GM23338 (cell line): ENCODE measurements around the gene POLR2L. TPM values are rescaled to one million over a fixed set of nuclear protein-coding genes. Genes with fewer than 3 reads are reported as not detected.

ENCODE experiments used
- ATAC-seq: fragments of 200-7000 bp; cut with Tn5 transposase; 3 replicates; pipeline ENCODE4 v1.9.1; 2020
- DNase-seq: peaks from one replicate; pipeline ENCODE4 v3.0.0-alpha.2; 2015; ENCODE audit warnings: low spot score
- H2AFZ ChIP-seq: fragments of 200-600 bp; sonication (generic); 2 replicates; pipeline ENCODE4 v1.8.0; 2016; ENCODE audit warnings: antibody characterized with exemption, mild to moderate bottlenecking, moderate library complexity
- H3F3A ChIP-seq: fragments of 200-600 bp; sonication (generic); replicated peaks from 2 replicates; pipeline ENCODE4 v1.8.0; 2017; ENCODE audit warnings: antibody characterized with exemption, mixed run types, low read depth
- H3K27ac ChIP-seq: fragments of 200-600 bp; sonication (generic); 2 replicates; pipeline ENCODE4 v1.6.1; 2016; ENCODE audit warnings: low read depth
- H3K27me3 ChIP-seq: fragments of 200-600 bp; sonication (generic); 2 replicates; pipeline ENCODE4 v1.8.0; 2016; ENCODE audit warnings: mild to moderate bottlenecking, mixed run types, moderate library complexity; ENCODE audit not compliant: insufficient read depth
- H3K36me3 ChIP-seq: fragments of 200-600 bp; sonication (generic); 2 replicates; pipeline ENCODE4 v1.8.0; 2016; ENCODE audit warnings: mild to moderate bottlenecking; ENCODE audit not compliant: insufficient read depth
- H3K4me1 ChIP-seq: fragments of 200-600 bp; sonication (generic); 2 replicates; pipeline ENCODE4 v1.8.0; 2016; ENCODE audit warnings: mild to moderate bottlenecking, moderate library complexity; ENCODE audit not compliant: insufficient read depth
- H3K4me2 ChIP-seq: fragments of 200-600 bp; sonication (generic); 2 replicates; pipeline ENCODE4 v1.7.1; 2017; ENCODE audit warnings: mixed run types
- H3K4me3 ChIP-seq: fragments of 200-600 bp; sonication (generic); 2 replicates; pipeline ENCODE4 v1.6.1; 2016; ENCODE audit warnings: mixed run types
- H3K79me2 ChIP-seq: fragments of 200-600 bp; sonication (generic); replicated peaks from 2 replicates; pipeline ENCODE4 v1.8.0; 2017; ENCODE audit warnings: mild to moderate bottlenecking; ENCODE audit not compliant: insufficient read depth
- H3K9me2 ChIP-seq: fragments of 200-600 bp; sonication (generic); 2 replicates; pipeline ENCODE4 v1.8.0; 2017; ENCODE audit not compliant: insufficient read depth
- H4K20me1 ChIP-seq: fragments of 200-600 bp; sonication (generic); replicated peaks from 2 replicates; pipeline ENCODE4 v1.8.0; 2017; ENCODE audit warnings: mild to moderate bottlenecking; ENCODE audit not compliant: insufficient read depth
- H3K27ac Mint-ChIP-seq: 2 replicates; pipeline ENCODE4 v1.8.0; 2020; ENCODE audit warnings: inconsistent platforms, mild to moderate bottlenecking, moderate library complexity, mixed read lengths
- H3K27me3 Mint-ChIP-seq: 3 replicates; pipeline ENCODE4 v1.8.0; 2022; ENCODE audit warnings: low read depth, mild to moderate bottlenecking, moderate library complexity, mixed read lengths, inconsistent platforms; ENCODE audit not compliant: insufficient read depth, poor library complexity
- H3K36me3 Mint-ChIP-seq: 3 replicates; pipeline ENCODE4 v1.8.0; 2021; ENCODE audit warnings: low read depth, mild to moderate bottlenecking, inconsistent platforms, moderate library complexity, mixed read lengths
- H3K4me1 Mint-ChIP-seq: 3 replicates; pipeline ENCODE4 v1.8.0; 2020; ENCODE audit warnings: mild to moderate bottlenecking, inconsistent platforms, mixed read lengths
- H3K4me3 Mint-ChIP-seq: 3 replicates; pipeline ENCODE4 v1.8.0; 2021; ENCODE audit warnings: moderate library complexity, mild to moderate bottlenecking, inconsistent platforms, mixed read lengths
- H3K9me3 Mint-ChIP-seq: 3 replicates; pipeline ENCODE4 v1.8.0; 2020; ENCODE audit warnings: moderate library complexity, mild to moderate bottlenecking, inconsistent platforms, mixed read lengths
- CREB1 ChIP-seq: fragments of 250-450 bp; sonication (Bioruptor Pico); IDR thresholded peaks from 2 replicates; pipeline ENCODE4 v1.5.0; 2020; ENCODE audit warnings: low read depth, mild to moderate bottlenecking, moderate library complexity
- EZH2 ChIP-seq: fragments of 200-600 bp; sonication (generic); IDR thresholded peaks from one replicate; pipeline ENCODE4 v1.8.0; 2017; ENCODE audit warnings: antibody characterized with exemption, mild to moderate bottlenecking, low read depth; ENCODE audit not compliant: unreplicated experiment
- EZH2phosphoT487 ChIP-seq: fragments of 200-600 bp; sonication (generic); IDR thresholded peaks from one replicate; pipeline ENCODE4 v1.8.1; 2018; ENCODE audit warnings: antibody characterized with exemption; ENCODE audit not compliant: unreplicated experiment
- JUNB ChIP-seq: IDR thresholded peaks from one replicate; pipeline ENCODE4 v1.6.1; 2016; ENCODE audit warnings: antibody characterized with exemption; ENCODE audit not compliant: unreplicated experiment
- NANOG ChIP-seq: IDR thresholded peaks from 2 replicates; pipeline ENCODE4 v1.6.1; 2016; ENCODE audit warnings: antibody characterized with exemption, borderline replicate concordance
- POLR2AphosphoS5 ChIP-seq: IDR thresholded peaks from 2 replicates; pipeline ENCODE4 v1.6.1; 2016; ENCODE audit warnings: antibody characterized with exemption, low read depth
- STAT1 ChIP-seq: IDR thresholded peaks from one replicate; pipeline ENCODE4 v1.6.1; 2016; ENCODE audit warnings: antibody characterized with exemption; ENCODE audit not compliant: unreplicated experiment
- ZNF114 ChIP-seq: fragments of 250-450 bp; sonication (Bioruptor Pico); IDR thresholded peaks from 2 replicates; pipeline ENCODE4 v1.5.0; 2020; ENCODE audit warnings: mild to moderate bottlenecking, moderate library complexity
- ZNF331 ChIP-seq: fragments of 250-450 bp; sonication (Bioruptor Pico); IDR thresholded peaks from 2 replicates; pipeline ENCODE4 v1.5.0; 2020; ENCODE audit warnings: low read depth, mild to moderate bottlenecking, moderate library complexity
- polyA plus RNA-seq: library from polyadenylated mRNA; unstranded; fragments of >200 nt; fragmentation: Nextera tagmentation; extraction: Ambion mirVana; gene quantifications from 2 replicates; pipeline ENCODE4 v1.2.1, GENCODE V29; 2016
- total RNA-seq: library from RNA; depleted of rRNA; stranded (reverse); fragments of >200 nt; shearing (Covaris generic); gene quantifications from 2 replicates; pipeline ENCODE4 v1.2.3, GENCODE V29; 2014
- TF ChIP-seq, protein P1 (sequence below), 2 experiments: fragments of 200-600 bp in 1 of 2; sonication (generic) in 1 of 2; conservative IDR thresholded peaks; 2 replicates each; pipeline versions ENCODE4 v1.5.1 to v1.6.1; 2016 to 2017; ENCODE audit warnings: antibody characterized with exemption in 2 of 2, low read depth in 2 of 2, mild to moderate bottlenecking in 2 of 2, moderate library complexity in 1 of 2
- TF ChIP-seq, protein P2 (sequence below): IDR thresholded peaks from one replicate; pipeline ENCODE4 v1.6.1; 2018; ENCODE audit warnings: antibody characterized with exemption; ENCODE audit not compliant: unreplicated experiment
- TF ChIP-seq, protein P3 (sequence below): IDR thresholded peaks from 2 replicates; pipeline ENCODE4 v1.6.1; 2016; ENCODE audit warnings: antibody characterized with exemption
- TF ChIP-seq, protein P4 (sequence below): fragments of 250-450 bp; sonication (Bioruptor Pico); IDR thresholded peaks from 2 replicates; pipeline ENCODE4 v1.5.0; 2020; ENCODE audit warnings: mild to moderate bottlenecking, moderate library complexity

The POLR2L gene
- total and polyA plus RNA-seq, 2 experiments from 2014 or later: 32.2 to 369 TPM

DNA sequence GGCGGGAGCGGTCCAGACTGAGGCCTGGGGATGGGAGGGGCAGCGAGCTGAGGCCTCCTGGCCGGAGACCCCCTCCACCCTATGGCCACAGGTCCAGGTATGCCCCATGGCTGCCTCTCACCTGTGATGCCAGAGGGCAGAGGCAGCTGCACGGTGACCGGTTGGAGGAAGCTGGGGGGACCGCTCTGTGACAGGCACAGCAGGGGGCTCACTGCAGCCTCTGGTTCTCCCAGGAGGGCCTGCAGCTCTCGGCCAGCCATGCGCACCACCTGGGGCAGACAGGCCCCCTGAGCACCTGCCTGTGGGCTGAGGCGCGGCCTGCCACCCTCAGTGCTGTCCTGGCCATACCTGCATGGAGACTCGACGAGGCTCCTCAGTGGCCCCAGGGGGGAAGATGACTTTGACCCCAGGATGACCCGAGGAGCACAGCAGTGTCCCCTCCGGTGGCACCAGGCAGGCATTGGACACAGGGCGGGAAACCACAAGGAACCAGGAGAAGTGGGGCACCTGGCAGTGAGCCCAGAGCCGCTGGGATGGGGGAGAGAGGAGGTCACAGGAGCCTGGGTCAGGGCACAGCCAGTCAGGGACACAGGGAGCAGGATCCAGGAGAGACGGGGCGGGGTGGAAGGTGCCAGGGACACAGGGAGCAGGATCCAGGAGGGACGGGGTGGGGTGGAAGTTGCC lies 41.1 kb downstream of the POLR2L start:
- Histone ChIP-seq H3K4me3 (no peak overlapping the region), H3K4me1 (peaks cover 15% of the 10 kb centered on the region; the same call in 1 of the 2 replicates), H3K27ac (no peak overlapping the region), H2AFZ (no peak overlapping the region), H3K9me2 (no peaks in the 10 kb centered on the region), H3K27me3 (no peaks in the 10 kb centered on the region), H3K79me2 (no peaks in the 10 kb centered on the region; the same call in 1 of the 2 replicates), H3K36me3 (no peaks in the 10 kb centered on the region), H3F3A (peaks cover 20% of the 10 kb centered on the region; the same call in 1 of the 2 replicates), H3K4me2 (no peak overlapping the region), H4K20me1 (no peaks in the 10 kb centered on the region)
- H3K27ac Mint-ChIP-seq: no peak overlapping the region
- peaks cover 2% of the 10 kb centered on the region; the same call in 1 of the 3 replicates for H3K36me3 Mint-ChIP-seq
- H3K4me1 Mint-ChIP-seq: peaks cover 12% of the 10 kb centered on the region; the same call in 2 of the 3 replicates
- ATAC-seq: no peak
- peaks cover 11% of the 10 kb centered on the region for H3K27me3 Mint-ChIP-seq
- no peaks in the 10 kb centered on the region for H3K9me3 Mint-ChIP-seq
- TF ChIP-seq EZH2phosphoT487 (no peak), STAT1 (no peak), ZNF331 (CRISPR knock-in tag) (no peak), NANOG (no peak), CREB1 (CRISPR knock-in tag) (no peak), JUNB (no peak), POLR2AphosphoS5 (no peak), EZH2 (no peak), ZNF114 (CRISPR knock-in tag) (no peak)
- TF ChIP-seq, protein P1, sequence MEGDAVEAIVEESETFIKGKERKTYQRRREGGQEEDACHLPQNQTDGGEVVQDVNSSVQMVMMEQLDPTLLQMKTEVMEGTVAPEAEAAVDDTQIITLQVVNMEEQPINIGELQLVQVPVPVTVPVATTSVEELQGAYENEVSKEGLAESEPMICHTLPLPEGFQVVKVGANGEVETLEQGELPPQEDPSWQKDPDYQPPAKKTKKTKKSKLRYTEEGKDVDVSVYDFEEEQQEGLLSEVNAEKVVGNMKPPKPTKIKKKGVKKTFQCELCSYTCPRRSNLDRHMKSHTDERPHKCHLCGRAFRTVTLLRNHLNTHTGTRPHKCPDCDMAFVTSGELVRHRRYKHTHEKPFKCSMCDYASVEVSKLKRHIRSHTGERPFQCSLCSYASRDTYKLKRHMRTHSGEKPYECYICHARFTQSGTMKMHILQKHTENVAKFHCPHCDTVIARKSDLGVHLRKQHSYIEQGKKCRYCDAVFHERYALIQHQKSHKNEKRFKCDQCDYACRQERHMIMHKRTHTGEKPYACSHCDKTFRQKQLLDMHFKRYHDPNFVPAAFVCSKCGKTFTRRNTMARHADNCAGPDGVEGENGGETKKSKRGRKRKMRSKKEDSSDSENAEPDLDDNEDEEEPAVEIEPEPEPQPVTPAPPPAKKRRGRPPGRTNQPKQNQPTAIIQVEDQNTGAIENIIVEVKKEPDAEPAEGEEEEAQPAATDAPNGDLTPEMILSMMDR (conservative IDR thresholded peaks at IDR 0.05; ENCODE audit: low read depth in 2 of 2): no peak
- TF ChIP-seq, protein P2, sequence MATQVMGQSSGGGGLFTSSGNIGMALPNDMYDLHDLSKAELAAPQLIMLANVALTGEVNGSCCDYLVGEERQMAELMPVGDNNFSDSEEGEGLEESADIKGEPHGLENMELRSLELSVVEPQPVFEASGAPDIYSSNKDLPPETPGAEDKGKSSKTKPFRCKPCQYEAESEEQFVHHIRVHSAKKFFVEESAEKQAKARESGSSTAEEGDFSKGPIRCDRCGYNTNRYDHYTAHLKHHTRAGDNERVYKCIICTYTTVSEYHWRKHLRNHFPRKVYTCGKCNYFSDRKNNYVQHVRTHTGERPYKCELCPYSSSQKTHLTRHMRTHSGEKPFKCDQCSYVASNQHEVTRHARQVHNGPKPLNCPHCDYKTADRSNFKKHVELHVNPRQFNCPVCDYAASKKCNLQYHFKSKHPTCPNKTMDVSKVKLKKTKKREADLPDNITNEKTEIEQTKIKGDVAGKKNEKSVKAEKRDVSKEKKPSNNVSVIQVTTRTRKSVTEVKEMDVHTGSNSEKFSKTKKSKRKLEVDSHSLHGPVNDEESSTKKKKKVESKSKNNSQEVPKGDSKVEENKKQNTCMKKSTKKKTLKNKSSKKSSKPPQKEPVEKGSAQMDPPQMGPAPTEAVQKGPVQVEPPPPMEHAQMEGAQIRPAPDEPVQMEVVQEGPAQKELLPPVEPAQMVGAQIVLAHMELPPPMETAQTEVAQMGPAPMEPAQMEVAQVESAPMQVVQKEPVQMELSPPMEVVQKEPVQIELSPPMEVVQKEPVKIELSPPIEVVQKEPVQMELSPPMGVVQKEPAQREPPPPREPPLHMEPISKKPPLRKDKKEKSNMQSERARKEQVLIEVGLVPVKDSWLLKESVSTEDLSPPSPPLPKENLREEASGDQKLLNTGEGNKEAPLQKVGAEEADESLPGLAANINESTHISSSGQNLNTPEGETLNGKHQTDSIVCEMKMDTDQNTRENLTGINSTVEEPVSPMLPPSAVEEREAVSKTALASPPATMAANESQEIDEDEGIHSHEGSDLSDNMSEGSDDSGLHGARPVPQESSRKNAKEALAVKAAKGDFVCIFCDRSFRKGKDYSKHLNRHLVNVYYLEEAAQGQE: no peak
- TF ChIP-seq, protein P3, sequence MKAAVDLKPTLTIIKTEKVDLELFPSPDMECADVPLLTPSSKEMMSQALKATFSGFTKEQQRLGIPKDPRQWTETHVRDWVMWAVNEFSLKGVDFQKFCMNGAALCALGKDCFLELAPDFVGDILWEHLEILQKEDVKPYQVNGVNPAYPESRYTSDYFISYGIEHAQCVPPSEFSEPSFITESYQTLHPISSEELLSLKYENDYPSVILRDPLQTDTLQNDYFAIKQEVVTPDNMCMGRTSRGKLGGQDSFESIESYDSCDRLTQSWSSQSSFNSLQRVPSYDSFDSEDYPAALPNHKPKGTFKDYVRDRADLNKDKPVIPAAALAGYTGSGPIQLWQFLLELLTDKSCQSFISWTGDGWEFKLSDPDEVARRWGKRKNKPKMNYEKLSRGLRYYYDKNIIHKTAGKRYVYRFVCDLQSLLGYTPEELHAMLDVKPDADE: no peak
- TF ChIP-seq, protein P4, sequence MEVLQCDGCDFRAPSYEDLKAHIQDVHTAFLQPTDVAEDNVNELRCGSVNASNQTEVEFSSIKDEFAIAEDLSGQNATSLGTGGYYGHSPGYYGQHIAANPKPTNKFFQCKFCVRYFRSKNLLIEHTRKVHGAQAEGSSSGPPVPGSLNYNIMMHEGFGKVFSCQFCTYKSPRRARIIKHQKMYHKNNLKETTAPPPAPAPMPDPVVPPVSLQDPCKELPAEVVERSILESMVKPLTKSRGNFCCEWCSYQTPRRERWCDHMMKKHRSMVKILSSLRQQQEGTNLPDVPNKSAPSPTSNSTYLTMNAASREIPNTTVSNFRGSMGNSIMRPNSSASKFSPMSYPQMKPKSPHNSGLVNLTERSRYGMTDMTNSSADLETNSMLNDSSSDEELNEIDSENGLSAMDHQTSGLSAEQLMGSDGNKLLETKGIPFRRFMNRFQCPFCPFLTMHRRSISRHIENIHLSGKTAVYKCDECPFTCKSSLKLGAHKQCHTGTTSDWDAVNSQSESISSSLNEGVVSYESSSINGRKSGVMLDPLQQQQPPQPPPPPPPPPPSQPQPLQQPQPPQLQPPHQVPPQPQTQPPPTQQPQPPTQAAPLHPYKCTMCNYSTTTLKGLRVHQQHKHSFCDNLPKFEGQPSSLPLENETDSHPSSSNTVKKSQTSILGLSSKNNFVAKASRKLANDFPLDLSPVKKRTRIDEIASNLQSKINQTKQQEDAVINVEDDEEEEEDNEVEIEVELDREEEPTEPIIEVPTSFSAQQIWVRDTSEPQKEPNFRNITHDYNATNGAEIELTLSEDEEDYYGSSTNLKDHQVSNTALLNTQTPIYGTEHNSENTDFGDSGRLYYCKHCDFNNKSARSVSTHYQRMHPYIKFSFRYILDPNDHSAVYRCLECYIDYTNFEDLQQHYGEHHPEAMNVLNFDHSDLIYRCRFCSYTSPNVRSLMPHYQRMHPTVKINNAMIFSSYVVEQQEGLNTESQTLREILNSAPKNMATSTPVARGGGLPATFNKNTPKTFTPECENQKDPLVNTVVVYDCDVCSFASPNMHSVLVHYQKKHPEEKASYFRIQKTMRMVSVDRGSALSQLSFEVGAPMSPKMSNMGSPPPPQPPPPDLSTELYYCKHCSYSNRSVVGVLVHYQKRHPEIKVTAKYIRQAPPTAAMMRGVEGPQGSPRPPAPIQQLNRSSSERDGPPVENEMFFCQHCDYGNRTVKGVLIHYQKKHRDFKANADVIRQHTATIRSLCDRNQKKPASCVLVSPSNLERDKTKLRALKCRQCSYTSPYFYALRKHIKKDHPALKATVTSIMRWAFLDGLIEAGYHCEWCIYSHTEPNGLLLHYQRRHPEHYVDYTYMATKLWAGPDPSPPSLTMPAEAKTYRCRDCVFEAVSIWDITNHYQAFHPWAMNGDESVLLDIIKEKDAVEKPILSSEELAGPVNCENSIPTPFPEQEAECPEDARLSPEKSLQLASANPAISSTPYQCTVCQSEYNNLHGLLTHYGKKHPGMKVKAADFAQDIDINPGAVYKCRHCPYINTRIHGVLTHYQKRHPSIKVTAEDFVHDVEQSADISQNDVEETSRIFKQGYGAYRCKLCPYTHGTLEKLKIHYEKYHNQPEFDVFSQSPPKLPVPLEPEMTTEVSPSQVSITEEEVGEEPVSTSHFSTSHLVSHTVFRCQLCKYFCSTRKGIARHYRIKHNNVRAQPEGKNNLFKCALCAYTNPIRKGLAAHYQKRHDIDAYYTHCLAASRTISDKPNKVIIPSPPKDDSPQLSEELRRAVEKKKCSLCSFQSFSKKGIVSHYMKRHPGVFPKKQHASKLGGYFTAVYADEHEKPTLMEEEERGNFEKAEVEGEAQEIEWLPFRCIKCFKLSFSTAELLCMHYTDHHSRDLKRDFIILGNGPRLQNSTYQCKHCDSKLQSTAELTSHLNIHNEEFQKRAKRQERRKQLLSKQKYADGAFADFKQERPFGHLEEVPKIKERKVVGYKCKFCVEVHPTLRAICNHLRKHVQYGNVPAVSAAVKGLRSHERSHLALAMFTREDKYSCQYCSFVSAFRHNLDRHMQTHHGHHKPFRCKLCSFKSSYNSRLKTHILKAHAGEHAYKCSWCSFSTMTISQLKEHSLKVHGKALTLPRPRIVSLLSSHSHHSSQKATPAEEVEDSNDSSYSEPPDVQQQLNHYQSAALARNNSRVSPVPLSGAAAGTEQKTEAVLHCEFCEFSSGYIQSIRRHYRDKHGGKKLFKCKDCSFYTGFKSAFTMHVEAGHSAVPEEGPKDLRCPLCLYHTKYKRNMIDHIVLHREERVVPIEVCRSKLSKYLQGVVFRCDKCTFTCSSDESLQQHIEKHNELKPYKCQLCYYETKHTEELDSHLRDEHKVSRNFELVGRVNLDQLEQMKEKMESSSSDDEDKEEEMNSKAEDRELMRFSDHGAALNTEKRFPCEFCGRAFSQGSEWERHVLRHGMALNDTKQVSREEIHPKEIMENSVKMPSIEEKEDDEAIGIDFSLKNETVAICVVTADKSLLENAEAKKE (CRISPR knock-in tag): no peak
- no peak for DNase-seq
- H3K4me3 Mint-ChIP-seq: no peak overlapping the region
